GM18868 (cell line): ENCODE data around the gene ALK.

ENCODE experiments used
- ATAC-seq: cut with Tn5 transposase; IDR thresholded peaks from one replicate; pipeline ENCODE4 v1.9.1; 2021; ENCODE audit warnings: mild to moderate bottlenecking, moderate library complexity; ENCODE audit not compliant: unreplicated experiment

Gene ALK

DNA sequence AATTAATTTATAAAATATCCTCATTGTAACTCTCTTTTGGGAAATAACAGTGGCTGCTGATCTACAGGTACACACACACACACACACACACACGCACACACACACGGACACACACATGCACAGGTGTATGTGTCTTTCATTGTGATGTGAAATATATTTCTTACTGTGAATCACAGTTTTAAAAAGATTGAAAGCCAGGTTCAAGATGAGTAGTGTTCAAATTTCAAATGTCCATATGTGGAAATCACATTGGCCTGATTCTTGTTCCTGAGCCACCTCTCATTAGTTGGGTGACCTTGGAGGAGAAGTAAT lies 372.4 kb downstream of the ALK start:
- ATAC-seq: no peak

- no peak for ATAC-seq
Measured at GRCh38 chr2:29544917-29545316, 376.5 kb downstream of the ALK start.

DNA sequence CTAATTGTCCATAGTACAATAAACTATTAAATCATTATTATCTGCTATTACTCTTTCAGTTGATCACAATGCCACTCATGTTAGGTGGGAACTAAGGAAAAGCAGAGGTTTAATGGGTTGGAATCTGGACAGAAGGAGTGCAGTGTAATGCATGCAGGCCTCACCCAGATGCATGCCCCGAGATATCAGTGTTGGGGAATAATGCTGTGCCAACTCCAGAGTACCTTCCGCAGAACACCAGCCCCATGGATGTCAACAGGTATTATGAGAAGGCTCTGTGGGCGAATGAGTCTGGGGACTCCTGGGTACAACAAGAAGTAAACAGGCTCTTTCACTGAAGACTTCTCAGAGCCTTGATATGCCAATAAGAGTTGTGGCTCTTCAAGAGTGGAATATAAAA lies 377.4 kb downstream of the ALK start:
- no peak for ATAC-seq

DNA sequence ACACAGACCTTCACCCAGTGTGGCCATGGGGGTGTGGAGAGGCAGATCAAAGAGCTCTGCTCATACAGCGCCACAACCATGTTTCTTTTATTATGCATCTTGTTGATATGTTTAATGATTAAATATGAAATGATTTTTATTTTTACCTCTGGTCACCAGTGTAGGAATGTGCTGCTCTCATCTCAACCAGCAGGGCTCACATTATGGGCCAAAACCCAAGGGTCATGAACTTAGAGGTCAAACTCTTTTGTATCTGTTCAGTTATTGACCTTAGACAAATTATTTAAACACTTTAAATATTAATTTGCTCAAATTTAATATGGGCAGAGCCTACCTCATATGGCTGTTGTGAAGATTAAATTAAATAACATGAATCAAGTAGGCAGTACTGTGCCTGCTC lies 386.2 kb downstream of the ALK start:
- no peak for ATAC-seq

DNA sequence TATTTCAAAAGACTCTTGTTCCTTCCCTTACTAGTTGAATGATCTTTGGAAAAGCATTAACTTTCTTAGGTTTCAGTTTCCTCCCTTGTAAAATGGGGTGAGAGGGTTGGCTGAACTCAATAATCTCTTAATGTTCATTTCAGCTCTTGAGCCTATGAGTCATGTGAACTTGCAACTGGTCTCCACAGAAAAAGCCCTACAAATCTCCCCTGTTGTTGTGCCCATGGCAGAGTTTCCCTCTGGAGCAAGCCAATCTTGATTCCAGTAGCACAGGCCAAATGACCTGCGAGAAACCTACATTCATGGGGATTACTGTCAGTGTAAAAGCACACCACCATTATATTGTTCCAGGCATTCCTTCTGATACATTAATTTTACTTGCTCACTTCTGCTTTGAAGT lies 388.9 kb downstream of the ALK start:
- no peak for ATAC-seq

- ATAC-seq: no peak
Measured at GRCh38 chr2:29531626-29532025, 389.8 kb downstream of the ALK start.

- ATAC-seq: no peak
Measured at GRCh38 chr2:29530281-29530680, 391.1 kb downstream of the ALK start.

- ATAC-seq: no peak
Measured at GRCh38 chr2:29528891-29529520, 392.4 kb downstream of the ALK start.

- ATAC-seq: no peak
Measured at GRCh38 chr2:29528371-29528770, 393.0 kb downstream of the ALK start.

DNA sequence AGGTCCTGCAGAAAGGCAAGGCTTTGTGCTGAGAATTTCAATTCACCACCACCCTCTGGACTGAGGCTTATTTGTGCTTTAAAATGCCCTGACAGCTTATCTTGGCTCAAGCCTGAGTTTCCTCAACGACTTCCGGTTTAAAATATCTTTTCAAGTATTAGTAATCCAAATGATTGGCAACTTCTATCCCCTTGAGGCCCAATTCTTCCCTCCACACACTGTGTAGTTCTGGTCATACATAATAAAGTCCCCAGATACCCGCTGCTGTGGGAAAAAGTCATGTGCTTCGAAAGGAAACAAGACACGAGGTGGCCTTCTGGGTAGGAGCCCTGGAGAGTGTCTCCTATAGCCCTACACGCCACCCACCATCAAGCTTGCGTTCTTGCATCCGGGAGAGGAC lies 393.4 kb downstream of the ALK start:
- ATAC-seq: no peak

DNA sequence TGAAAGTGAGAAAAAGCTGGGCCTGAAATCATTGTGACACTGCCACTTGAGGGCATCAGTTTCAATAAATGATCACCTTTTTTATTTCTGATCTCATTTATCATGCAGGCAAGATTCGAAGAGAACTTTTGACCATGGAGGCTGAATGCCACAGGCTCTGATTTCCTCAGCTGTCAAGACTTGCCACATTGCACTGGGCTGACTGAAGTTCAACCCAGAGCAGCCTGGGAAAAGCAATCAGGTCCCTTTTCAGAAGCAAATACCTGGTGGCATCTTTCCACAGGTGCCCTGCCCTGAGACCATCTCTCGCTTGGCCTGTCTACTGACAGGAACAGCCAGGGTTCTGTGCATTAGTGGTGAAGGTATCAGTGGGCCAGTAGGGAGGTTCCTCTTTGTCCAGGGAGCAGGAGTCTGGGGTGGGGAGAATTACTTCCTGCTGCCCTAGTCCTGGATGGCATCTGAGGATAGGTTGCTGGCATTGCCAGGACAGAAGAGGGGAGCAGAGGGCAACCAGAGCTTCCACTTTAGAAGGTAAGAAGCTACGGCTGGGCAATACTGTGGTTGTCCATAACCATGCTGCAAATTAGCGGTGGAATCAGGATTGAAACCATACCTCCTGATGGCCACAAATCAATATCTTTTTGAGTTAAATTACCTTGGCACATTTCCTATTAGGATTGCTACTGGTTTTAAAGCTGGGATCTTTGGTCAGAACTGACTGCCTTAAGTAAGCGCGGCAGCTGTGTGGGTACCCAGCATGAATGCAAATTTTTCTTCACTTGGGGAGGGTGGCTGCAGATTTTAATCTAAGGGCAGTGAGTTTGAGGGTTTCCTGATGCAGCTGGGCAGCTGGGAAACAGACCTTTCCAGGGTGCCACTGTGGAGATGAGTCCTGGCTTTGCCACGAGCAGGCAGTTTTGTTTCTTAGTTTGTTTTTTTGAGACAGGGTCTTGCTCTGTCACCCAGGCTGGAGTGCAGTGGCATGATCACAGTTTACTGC lies 394.5 kb downstream of the ALK start:
- ATAC-seq: no peak

GRCh38 chr2:29525921-29526320 lies 395.5 kb downstream of the ALK start:
- ATAC-seq: no peak

- ATAC-seq: no peak
Measured at GRCh38 chr2:29524652-29525051, 396.7 kb downstream of the ALK start.

GRCh38 chr2:29522951-29523669 lies 398.3 kb downstream of the ALK start:
- no peak for ATAC-seq

DNA sequence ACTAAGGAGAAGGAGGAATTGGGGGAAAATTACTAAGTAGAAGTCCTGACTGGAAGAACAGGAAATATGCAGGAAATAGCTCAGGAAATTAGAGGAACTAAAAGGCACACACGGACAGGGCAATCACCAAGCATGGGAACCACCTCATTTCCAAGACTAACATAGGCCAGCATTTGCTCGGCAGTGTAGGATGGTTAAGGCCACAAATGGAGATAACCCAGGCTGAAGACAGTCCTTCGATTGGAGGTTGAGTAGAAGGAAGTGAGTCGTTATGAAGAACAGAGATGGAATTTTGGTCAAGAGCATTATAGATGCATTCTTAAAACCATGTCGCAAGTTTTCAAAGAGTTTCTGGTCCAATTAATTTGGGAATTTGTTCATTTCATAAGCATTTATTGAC lies 401.4 kb downstream of the ALK start:
- ATAC-seq: no peak

GRCh38 chr2:29519338-29519925 lies 402.0 kb downstream of the ALK start:
- ATAC-seq: no peak

GRCh38 chr2:29518646-29519337 lies 402.6 kb downstream of the ALK start:
- ATAC-seq: no peak

GRCh38 chr2:29518010-29518409 lies 403.4 kb downstream of the ALK start:
- ATAC-seq: no peak

- no peak for ATAC-seq
Measured at GRCh38 chr2:29517413-29517812, 404.0 kb downstream of the ALK start.

GRCh38 chr2:29516767-29517166 lies 404.6 kb downstream of the ALK start:
- ATAC-seq: no peak

DNA sequence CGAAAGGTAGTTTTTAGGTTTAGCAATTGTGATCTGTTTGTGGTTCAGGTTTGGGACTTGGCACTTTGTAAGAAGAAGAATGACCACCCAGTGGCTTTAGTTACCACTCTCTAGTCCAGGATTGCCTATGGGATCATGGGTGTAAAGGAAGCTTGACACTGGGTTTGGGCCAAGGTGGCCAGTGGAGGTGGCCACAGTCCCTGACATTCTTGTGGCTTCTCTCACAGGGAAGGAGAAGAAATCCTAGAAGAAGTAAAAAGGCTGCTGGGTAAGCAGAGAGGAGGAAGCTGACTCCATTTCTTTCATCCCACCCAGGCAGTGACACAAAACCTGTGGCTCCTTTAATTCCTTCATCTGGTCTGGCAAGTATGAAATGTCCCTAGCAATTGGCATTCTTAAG lies 411.5 kb downstream of the ALK start:
- no peak for ATAC-seq
